Suppressor macrophage treated with lipopolysaccharide for 4 hours (primary cell): ENCODE measurements around the gene ALB.
A peak's percentile ranks its signal among the peaks of the same experiment; 100 is the strongest.

Experiments
- DNase-seq: peaks from one replicate; pipeline ENCODE4 v3.0.0-alpha.2; 2020

The ALB gene

DNA sequence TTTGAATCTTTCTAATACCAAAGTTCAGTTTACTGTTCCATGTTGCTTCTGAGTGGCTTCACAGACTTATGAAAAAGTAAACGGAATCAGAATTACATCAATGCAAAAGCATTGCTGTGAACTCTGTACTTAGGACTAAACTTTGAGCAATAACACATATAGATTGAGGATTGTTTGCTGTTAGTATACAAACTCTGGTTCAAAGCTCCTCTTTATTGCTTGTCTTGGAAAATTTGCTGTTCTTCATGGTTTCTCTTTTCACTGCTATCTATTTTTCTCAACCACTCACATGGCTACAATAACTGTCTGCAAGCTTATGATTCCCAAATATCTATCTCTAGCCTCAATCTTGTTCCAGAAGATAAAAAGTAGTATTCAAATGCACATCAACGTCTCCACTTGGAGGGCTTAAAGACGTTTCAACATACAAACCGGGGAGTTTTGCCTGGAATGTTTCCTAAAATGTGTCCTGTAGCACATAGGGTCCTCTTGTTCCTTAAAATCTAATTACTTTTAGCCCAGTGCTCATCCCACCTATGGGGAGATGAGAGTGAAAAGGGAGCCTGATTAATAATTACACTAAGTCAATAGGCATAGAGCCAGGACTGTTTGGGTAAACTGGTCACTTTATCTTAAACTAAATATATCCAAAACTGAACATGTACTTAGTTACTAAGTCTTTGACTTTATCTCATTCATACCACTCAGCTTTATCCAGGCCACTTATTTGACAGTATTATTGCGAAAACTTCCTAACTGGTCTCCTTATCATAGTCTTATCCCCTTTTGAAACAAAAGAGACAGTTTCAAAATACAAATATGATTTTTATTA is 28.3 kb downstream of the ALB start:
- DNase-seq, result no peak

DNA sequence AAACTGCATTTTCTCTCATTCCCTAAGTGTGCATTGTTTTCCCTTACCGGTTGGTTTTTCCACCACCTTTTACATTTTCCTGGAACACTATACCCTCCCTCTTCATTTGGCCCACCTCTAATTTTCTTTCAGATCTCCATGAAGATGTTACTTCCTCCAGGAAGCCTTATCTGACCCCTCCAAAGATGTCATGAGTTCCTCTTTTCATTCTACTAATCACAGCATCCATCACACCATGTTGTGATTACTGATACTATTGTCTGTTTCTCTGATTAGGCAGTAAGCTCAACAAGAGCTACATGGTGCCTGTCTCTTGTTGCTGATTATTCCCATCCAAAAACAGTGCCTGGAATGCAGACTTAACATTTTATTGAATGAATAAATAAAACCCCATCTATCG is 29.1 kb downstream of the ALB start:
- DNase-seq, result no peak

DNA sequence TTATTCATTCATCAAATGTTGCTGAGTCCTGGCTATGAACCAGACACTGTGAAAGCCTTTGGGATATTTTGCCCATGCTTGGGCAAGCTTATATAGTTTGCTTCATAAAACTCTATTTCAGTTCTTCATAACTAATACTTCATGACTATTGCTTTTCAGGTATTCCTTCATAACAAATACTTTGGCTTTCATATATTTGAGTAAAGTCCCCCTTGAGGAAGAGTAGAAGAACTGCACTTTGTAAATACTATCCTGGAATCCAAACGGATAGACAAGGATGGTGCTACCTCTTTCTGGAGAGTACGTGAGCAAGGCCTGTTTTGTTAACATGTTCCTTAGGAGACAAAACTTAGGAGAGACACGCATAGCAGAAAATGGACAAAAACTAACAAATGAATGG is 30.2 kb downstream of the ALB start:
- DNase-seq, result peak; percentile 5

DNA sequence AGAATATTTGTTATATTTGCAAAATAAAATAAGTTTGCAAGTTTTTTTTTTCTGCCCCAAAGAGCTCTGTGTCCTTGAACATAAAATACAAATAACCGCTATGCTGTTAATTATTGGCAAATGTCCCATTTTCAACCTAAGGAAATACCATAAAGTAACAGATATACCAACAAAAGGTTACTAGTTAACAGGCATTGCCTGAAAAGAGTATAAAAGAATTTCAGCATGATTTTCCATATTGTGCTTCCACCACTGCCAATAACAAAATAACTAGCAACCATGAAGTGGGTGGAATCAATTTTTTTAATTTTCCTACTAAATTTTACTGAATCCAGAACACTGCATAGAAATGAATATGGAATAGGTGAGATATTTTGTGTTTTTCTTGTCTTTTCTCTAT is 31.9 kb downstream of the ALB start, which contains the start of gene AFP:
AFP (plus strand) TSS at position 238 of the 400 bp plus-strand sequence; CDS start at position 280, 42 bp downstream.
- no peak for DNase-seq

DNA sequence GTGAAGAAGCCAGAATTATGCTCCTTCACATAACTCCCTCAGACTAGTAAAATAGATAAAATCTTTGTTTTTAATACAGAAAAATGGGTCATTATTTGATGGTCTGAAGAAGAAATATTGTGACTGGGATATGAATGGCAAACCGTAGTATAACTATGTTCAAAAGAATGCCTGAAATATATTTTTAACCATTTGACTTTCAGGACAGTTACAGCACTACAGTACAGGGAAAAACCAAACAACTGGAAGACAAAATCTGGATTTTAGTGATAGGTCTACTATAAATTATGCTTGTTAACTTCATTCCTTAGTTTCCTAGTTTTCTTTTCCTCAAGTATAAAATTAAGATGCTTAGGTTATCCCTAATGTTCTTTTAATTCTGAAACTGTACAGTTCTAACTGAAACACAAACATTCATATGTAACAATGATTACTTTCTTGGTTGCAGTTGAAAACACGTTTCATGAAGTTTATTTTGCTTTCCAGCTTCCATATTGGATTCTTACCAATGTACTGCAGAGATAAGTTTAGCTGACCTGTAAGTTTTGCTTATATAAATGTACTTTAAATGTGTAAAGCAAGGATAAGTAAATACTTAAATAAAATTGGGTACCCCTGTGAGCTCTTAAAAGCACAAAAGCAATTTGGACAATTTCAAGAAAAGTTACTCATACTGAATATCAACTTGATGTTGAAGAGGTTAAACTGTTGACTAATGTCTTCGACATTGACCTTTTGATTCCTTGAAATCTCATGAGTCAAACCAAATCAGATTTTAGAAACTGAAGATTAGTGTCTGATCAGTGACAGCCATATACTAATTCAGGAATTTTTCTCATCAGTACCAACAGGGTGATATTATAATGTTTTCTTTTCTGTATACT is 32.8 kb downstream of the ALB start:
- no peak for DNase-seq

DNA sequence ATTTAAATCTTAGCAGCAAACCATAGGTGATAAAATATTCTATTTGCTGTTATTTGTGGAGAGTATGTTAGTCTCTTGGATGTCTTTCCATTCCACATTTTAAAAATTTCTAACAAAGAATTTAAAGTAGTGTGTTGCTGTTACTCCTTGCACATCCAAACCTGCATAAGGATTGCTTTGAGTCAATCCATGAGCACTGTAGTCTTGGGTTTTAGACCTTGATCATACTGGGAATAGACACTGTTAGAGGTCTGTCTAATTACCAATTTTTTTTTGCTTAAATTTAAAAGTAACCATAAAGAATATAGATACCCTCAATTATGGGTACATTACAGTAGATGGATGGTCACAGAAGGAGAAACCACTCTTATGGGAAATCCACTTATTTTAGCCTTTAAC is 33.5 kb downstream of the ALB start:
- no peak for DNase-seq

DNA sequence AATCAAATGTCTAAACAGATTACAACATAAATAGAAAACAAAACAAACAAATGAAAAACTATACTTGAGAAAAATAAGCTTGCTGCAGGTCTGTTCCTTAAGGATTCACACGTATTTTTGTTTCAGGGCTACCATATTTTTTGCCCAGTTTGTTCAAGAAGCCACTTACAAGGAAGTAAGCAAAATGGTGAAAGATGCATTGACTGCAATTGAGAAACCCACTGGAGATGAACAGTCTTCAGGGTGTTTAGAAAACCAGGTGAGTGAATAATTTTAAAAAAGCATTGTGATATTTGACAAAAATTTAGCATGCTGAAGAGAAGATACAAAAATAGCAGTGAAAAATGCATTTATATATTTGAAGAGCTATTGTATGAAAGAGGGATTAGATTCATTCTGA is 34.0 kb downstream of the ALB start:
- DNase-seq, result no peak

DNA sequence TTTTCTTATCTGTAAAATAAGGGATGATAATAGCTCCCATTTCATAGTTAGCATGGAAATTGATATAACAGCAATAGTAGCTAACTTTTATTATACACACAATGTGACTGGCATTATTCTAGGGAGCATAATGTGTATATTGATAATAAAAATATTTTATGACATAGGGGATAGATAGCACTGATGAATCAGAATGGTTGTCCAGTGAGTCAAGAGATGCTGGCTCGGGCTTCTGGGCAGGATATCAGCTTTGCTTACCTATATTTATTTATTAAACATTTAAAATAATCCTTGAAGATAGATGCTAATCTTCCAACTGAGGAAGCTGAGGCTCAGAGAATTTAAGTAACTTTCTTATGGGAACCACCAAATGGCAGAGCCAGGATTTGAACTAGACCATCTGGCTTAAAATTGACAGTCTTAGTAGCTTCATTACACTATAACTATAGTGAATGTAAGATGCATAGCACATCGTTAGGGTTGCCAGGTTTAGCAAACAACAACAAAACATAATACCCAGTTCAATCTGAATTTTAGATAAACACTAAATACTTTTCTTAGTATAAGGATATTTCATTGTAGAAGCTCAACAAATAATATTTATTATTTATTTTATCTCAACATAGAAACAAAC is 34.6 kb downstream of the ALB start:
- no peak for DNase-seq

DNA sequence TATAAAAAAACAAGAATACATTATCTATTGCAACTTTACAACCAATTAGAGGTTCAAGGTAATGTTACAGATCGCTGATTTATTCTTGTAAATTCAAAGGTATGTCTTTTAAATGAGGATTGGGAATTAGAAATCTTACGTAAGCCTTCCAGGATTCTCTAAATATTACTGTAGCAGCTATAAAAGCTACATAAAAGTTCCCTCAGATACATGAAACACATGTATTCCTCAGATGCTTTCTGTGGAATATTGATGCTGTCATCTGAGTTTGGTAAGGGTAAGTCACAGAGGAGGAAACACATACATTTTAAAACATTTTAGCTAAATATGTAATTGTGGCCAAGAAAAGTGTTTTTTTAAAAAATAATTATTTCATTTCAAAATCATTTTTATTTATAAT is 35.4 kb downstream of the ALB start:
- no peak for DNase-seq

DNA sequence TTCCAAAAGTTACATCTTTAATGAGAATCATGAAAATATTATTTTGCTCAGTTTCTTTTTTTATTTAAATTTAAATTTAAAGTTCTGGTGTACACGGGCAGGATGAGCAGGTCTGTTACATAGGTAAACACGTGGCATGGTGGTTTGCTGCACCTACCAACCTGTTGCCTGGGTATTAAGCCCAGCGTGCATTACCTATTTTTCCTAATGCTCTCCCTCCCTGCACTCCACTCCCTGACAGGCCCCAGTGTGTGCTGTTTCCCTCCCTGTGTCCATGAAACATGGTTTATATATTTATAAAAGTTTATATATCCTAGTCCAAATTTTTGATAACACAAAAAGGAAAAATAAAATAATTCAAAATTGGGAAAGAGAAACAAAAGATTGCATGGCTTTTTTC is 35.9 kb downstream of the ALB start:
- DNase-seq, result no peak

DNA sequence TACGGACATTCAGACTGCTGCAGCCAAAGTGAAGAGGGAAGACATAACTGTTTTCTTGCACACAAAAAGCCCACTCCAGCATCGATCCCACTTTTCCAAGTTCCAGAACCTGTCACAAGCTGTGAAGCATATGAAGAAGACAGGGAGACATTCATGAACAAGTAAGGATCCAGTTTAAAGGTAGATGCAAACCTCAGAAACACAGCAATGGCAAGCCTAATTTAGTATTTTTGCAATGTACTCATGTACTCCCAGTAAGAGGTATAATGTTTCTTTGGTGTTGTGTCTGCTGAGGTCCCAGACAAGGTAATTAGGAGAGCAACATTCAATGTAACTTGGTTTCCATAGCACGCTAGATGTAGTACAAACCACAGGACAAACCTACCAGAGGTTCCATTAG is 36.6 kb downstream of the ALB start:
- DNase-seq, result no peak

DNA sequence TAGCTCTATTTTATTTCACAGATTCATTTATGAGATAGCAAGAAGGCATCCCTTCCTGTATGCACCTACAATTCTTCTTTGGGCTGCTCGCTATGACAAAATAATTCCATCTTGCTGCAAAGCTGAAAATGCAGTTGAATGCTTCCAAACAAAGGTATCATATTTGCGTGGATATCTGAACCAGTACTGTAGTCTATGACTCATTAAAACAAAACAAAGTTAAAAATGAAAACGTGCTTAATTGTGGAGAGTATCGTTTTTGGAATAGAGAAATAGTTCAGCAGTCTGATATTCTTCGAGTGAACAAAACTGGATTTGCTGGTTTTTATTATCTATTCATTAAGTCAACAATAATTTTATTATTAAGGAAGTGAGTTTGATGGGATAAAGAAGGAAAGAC is 38.2 kb downstream of the ALB start:
- DNase-seq, result no peak

DNA sequence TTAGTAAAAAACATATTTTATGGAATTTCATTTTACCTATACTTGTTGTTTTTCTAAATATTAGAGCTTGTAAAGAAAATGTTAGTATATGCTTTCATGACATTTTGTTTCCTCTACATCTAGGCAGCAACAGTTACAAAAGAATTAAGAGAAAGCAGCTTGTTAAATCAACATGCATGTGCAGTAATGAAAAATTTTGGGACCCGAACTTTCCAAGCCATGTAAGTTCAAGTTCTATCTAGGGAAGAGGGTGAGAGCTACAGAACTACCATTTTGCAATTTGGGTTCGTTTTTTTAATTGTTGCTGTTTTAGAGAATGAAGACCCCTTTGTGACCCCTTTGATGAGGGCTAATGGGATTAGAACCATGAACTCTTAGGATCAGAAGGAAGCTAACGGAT is 39.1 kb downstream of the ALB start:
- no peak for DNase-seq

DNA sequence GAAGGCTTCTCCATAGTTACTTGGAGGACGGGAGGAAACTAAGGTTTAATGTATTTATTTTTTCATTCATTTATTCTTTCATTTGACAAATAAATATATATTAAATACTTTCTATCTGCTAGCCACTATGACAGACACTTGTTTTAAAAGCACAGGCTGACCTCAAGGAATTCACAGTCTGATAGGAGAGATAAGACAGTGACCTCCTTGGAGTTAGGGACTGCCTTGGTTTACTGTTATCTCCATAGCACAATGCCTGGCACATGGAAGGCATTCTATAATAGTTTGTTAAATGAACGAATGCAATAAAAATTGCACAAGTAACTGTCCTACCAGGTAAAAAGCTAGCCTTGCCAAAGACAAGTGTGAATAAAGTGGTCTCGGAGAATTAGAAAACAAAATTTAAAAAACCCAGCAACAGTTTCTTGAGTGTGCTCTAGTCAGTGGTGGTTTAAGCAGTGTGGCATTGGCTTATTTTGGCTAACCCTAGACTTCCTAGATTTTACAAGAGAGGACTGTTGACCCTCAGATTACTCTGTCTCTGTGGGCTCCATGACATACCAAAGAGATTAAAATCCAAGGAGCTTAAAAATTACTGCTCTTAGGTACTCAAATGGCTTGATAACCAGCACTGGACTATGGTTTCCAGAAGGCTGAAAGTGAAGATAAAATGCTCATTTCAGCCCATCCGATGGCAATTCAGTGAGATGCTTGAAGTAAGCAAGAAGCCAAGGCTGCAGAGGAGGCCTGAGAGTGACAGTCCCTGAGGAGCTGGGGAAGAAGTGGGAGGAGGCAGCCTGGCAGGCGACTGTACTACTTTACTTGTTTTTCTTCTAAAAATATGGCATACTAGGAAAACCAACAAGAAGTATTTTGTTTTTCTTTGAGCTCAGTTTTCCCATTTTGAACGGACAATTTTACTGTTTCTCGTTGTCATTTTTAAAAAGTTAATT is 41.6 kb downstream of the ALB start:
- DNase-seq, result no peak

DNA sequence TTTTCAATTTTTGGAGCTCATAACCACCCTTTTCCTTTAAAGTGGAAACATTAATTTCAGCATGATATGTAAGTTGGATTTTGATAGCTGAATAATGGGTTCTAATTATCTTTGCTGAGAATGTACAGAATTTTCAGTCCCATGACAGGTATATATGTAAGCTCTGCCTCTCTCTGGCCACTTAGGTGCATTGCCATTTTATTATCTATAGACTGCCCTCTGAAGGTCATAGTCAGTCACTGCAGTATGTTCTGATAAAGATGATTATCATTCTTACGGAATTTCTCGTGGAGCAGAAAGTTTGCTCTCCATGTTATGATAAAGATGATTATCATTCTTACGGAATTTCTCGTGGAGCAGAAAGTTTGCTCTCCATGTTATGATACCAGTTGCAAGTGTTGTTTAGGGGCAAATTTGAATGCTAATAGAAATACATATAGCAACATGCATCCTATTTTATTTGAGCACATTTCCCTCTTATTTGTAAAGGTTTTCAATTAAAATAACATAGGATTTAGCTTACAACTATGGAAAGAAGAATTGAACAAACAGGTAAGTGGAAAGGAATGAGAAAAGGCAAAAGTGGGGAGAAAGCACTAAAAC is 42.4 kb downstream of the ALB start:
- DNase-seq, result peak; percentile 69

DNA sequence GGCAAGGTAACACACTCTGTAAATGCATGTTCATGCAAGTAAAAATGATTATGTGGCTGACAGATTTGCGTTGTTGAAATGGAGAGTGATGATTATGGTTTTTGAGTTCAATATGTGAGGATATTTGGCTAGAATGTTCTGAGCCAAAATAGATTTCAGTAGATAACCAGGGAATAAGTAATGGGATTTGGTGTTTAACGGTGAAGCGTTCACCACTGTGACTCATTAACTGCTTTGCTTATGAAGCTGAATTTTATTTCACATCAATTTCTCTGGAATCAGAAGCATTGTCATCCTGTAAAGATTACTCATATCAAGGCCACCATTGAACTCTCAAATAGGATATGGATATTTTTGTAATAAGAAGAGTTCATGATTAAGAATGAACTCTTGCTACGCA is 43.6 kb downstream of the ALB start:
- no peak for DNase-seq

DNA sequence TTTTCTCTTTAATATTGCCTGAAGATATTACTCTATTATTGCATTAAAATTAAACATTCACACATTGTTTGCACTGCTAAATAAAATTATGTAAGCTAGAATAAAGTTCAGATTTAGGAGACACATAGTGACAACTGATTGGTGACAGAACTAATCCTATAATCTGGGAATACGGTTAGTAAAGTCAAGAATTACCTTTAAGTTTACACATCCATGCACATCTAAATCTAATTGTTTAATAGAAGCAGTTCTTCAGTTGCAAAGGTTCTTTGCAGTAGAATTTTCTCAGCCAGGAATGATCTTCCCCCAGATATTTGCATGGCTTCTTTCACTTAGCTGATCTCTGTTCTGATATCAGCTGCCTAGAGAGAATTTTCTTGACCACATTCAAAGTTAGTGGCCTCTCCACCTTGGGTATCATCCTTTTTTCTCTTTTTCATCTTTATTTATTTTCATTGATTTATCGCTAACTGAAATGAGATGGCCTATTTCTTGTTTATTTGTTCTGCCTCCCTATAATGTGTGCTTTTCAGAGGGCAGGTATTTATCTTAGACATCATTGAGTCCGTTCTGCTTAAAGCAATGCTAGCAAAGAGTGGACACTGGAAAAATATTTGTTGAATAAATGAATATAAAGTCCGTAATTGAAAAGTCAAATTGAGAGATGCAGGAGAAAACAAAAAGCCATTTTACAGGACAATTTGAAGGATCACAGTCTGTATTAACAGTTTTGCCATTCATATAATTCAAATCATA is 44.5 kb downstream of the ALB start:
- DNase-seq, result no peak

DNA sequence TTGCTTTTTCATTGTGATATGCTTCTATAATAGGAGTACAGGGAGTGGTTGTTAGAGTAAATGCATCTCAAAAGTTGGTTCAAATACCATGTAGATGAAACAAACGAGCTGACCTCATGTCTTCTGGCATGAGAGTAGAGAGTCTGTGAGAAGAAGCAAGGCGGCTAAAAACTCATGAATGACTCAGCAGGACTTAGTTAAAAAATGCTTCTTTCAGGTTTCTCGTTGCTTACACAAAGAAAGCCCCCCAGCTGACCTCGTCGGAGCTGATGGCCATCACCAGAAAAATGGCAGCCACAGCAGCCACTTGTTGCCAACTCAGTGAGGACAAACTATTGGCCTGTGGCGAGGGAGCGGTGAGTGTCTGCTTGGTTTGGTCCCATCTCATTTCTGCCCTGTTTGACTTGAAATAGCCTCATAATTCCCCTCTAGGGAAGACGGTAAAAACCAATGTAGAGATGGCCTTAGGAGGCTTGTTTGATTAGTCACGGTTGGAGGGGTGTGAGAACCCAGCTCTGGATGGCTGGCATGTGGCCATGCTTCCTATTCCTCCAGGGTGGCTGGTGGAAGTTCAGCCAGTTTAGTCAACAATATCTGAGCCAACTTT is 46.4 kb downstream of the ALB start:
- no peak for DNase-seq

DNA sequence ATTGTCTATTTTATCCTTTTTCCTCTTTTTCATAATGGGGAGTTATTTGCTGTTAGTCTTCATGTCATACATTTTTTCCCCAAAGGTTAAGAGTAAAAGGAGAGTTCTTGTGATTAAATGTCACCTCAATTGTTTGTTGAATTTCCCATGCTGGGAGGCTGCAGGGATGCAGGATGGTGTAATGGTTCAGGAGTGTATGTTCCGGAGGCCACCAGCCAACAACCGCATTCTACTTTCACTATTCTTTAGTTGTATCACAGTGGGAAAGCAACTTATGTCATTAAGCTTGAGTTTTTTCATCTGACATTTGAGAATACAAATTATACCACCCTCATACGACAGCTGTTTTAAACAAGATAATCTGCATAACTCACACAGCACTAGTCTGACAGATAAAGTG is 47.3 kb downstream of the ALB start:
- no peak for DNase-seq

DNA sequence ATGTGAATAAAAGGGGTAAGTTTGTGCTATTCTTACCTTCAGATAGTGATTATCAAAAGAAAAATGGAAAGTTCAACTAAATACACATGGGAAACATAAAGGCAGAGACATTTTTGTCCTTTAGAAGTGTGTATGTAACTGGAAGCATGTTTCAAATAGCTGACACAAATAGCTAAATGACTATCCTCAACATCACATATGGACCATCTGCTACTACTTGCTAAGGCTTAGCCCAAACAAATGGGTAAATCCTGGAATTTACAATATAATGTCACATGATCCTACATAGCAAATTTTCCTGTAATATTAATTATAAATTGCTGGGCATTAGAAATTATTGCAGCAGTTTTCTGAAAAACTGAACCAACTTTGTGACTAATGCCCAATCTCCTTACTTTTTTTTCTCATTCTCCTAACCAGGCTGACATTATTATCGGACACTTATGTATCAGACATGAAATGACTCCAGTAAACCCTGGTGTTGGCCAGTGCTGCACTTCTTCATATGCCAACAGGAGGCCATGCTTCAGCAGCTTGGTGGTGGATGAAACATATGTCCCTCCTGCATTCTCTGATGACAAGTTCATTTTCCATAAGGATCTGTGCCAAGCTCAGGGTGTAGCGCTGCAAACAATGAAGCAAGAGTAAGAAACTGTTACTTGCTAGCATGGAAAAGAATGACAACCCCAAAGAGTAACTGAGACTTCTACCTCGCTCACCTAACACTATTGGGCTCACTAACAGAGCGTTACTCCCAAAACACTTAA is 48.1 kb downstream of the ALB start:
- no peak for DNase-seq
